SK-N-SH treated with all-trans-retinoic acid at 6 μM for 48 hours (cell line): ENCODE measurements around the gene TMEM31.
A peak's percentile ranks its signal among the peaks of the same experiment; 100 is the strongest.

Source experiments
- ATAC-seq: fragments of 200-7000 bp; cut with Tn5 transposase; 3 replicates; pipeline ENCODE4 v1.9.1; 2020; ENCODE audit warnings: mild to moderate bottlenecking, moderate library complexity
- CREB5 ChIP-seq: fragments of 250-450 bp; sonication (Bioruptor Pico); IDR thresholded peaks from 2 replicates; pipeline ENCODE4 v1.5.1; 2020; ENCODE audit warnings: low read depth, mild to moderate bottlenecking, moderate library complexity
- CSDC2 ChIP-seq: fragments of 250-450 bp; sonication (Bioruptor Pico); IDR thresholded peaks from 2 replicates; pipeline ENCODE4 v1.5.0; 2020; ENCODE audit warnings: mild to moderate bottlenecking, moderate library complexity
- GLIS3 ChIP-seq: fragments of 250-450 bp; sonication (Bioruptor Pico); IDR thresholded peaks from 2 replicates; pipeline ENCODE4 v1.5.0; 2020; ENCODE audit warnings: mild to moderate bottlenecking, moderate library complexity
- PPARA ChIP-seq: fragments of 250-450 bp; sonication (Bioruptor Pico); IDR thresholded peaks from 2 replicates; pipeline ENCODE4 v1.5.0; 2020; ENCODE audit warnings: mild to moderate bottlenecking, borderline replicate concordance
- RARB ChIP-seq: fragments of 250-450 bp; sonication (Bioruptor Pico); IDR thresholded peaks from 2 replicates; pipeline ENCODE4 v1.8.0; 2021; ENCODE audit warnings: mild to moderate bottlenecking, moderate library complexity
- TCF4 ChIP-seq: fragments of 250-450 bp; sonication (Bioruptor Pico); IDR thresholded peaks from 2 replicates; pipeline ENCODE4 v1.8.0; 2021; ENCODE audit warnings: mild to moderate bottlenecking, moderate library complexity, borderline replicate concordance
- TSHZ2 ChIP-seq: fragments of 250-450 bp; sonication (Bioruptor Pico); IDR thresholded peaks from 2 replicates; pipeline ENCODE4 v1.5.0; 2020; ENCODE audit warnings: mild to moderate bottlenecking, moderate library complexity
- ZFP3 ChIP-seq: fragments of 250-450 bp; sonication (Bioruptor Pico); IDR thresholded peaks from 2 replicates; pipeline ENCODE4 v1.5.0; 2020; ENCODE audit warnings: mild to moderate bottlenecking, moderate library complexity
- ZNF70 ChIP-seq: fragments of 450-650 bp; formaldehyde crosslinking; IDR thresholded peaks from 2 replicates; pipeline ENCODE4 v1.5.0; 2020; ENCODE audit warnings: mild to moderate bottlenecking, moderate library complexity
- ZNF8 ChIP-seq: fragments of 450-650 bp; formaldehyde crosslinking; IDR thresholded peaks from 2 replicates; pipeline ENCODE4 v1.5.0; 2020; ENCODE audit warnings: mild to moderate bottlenecking, moderate library complexity

TMEM31 gene

GRCh38 chrX:103710609-103711008 is at the start of gene TMEM31:
TSS of gene TMEM31 (plus strand) at chrX:103710909. CDS start at chrX:103712259, 1,350 bp downstream.
- no peak for ATAC-seq
- no peak for TF ChIP-seq ZNF8 (CRISPR knock-in tag)
- no peak for TF ChIP-seq TCF4 (CRISPR knock-in tag)

GRCh38 chrX:103663981-103664762 is 46.5 kb upstream of the TMEM31 start:
- no peak for TF ChIP-seq CREB5
- TF ChIP-seq ZNF70 (CRISPR knock-in tag), result no peak
- no peak for TF ChIP-seq TSHZ2 (CRISPR knock-in tag)
- no peak for ATAC-seq

GRCh38 chrX:103666202-103667107 is 44.3 kb upstream of the TMEM31 start:
- ATAC-seq, result 0 out of 3 replicates have a peak, but pooled peaks have one; percentile 21
- TF ChIP-seq RARB (no peak), CSDC2 (CRISPR knock-in tag) (no peak), PPARA (CRISPR knock-in tag) (no peak), TCF4 (CRISPR knock-in tag) (peak; percentile 34; the same call in 1 of the 2 replicates), GLIS3 (no peak)

- ATAC-seq, result no peak
- no peak for TF ChIP-seq PPARA (CRISPR knock-in tag)
- no peak for TF ChIP-seq TSHZ2 (CRISPR knock-in tag)
These were observed 41.0 kb upstream of the TMEM31 start for GRCh38 chrX:103669745-103670144.

GRCh38 chrX:103674531-103675454 is 35.9 kb upstream of the TMEM31 start:
- ATAC-seq, result peak; percentile 22
- TF ChIP-seq RARB, result no peak
- no peak for TF ChIP-seq ZFP3
- TF ChIP-seq CREB5, result no peak
